Measurements from ENCODE around the gene ZNF239.
"Not testable (repeated sequence)": the region's sequence is repeated elsewhere in the genome, so short reads cannot be mapped to it uniquely, and the experiment has no call there.

Gene ZNF239

GRCh38 chr10:43595739-43596298 is 21.4 kb upstream of the ZNF239 start:
- Mint-ChIP-seq H3K4me1 (peaks cover 24 to 29% of the 10 kb centered on the region in 2 donors), H3K9me3 (peaks cover 4% of the 10 kb centered on the region in 2 donors), H3K4me3 (peak overlapping the region; percentile 55 to 83), H3K36me3 (peaks cover 3% of the 10 kb centered on the region in 2 donors), H3K27me3 (peaks cover 0 to 5% of the 10 kb centered on the region in 2 donors), H3K27ac (peak overlapping the region; percentile 87)
- peak; percentile 67 to 70 for ATAC-seq (replicated peaks)
- peak; percentile 3 for DNase-seq

- Mint-ChIP-seq H3K27me3 (peaks cover 3 to 5% of the 10 kb centered on the region in 2 donors), H3K27ac (peak overlapping the region; percentile 87), H3K4me1 (peaks cover 24 to 29% of the 10 kb centered on the region in 2 donors), H3K4me3 (peak overlapping the region; percentile 83), H3K36me3 (peaks cover 3% of the 10 kb centered on the region in 2 donors), H3K9me3 (peaks cover 4 to 5% of the 10 kb centered on the region in 2 donors)
- peak; percentile 91 to 92 for ATAC-seq (replicated peaks)
- DNase-seq: peak; percentile 49
These were observed 20.7 kb upstream of the ZNF239 start for GRCh38 chr10:43594944-43595589.

- H3K36me3 Mint-ChIP-seq: peaks cover 3% of the 10 kb centered on the region in 2 donors
- ATAC-seq (replicated peaks): no peak
- H3K27ac Mint-ChIP-seq: no peak overlapping the region
- H3K27me3 Mint-ChIP-seq: peaks cover 16 to 18% of the 10 kb centered on the region in 2 donors
- DNase-seq: no peak
- H3K4me1 Mint-ChIP-seq: peaks cover 22 to 25% of the 10 kb centered on the region in 2 donors
- H3K9me3 Mint-ChIP-seq: peaks cover 4 to 5% of the 10 kb centered on the region in 2 donors
- no peak overlapping the region for H3K4me3 Mint-ChIP-seq
These were observed 17.0 kb upstream of the ZNF239 start for GRCh38 chr10:43591303-43591904.

- peaks cover 26 to 32% of the 10 kb centered on the region in 2 donors for H3K27me3 Mint-ChIP-seq
- not testable (repeated sequence) for H3K36me3 Mint-ChIP-seq; H3K4me3 Mint-ChIP-seq; DNase-seq; H3K27ac Mint-ChIP-seq; H3K4me1 Mint-ChIP-seq; H3K9me3 Mint-ChIP-seq; ATAC-seq (replicated peaks)
These were observed 12.3 kb upstream of the ZNF239 start for GRCh38 chr10:43586730-43587115.

GRCh38 chr10:43585981-43586729 is 11.7 kb upstream of the ZNF239 start:
- Mint-ChIP-seq H3K4me3 (no peak overlapping the region), H3K9me3 (peaks cover 0 to 1% of the 10 kb centered on the region in 2 donors), H3K27me3 (peaks cover 26 to 37% of the 10 kb centered on the region in 2 donors), H3K27ac (no peak overlapping the region), H3K4me1 (no peaks in the 10 kb centered on the region), H3K36me3 (no peaks in the 10 kb centered on the region)
- ATAC-seq (replicated peaks): no peak
- DNase-seq: no peak

GRCh38 chr10:43585046-43585445 is 10.6 kb upstream of the ZNF239 start:
- DNase-seq (no peak), ATAC-seq (replicated peaks) (no peak)
- Mint-ChIP-seq H3K9me3 (peaks cover 0 to 5% of the 10 kb centered on the region in 2 donors), H3K4me1 (no peaks in the 10 kb centered on the region), H3K36me3 (peaks cover 0 to 2% of the 10 kb centered on the region in 2 donors), H3K27me3 (peaks cover 28 to 46% of the 10 kb centered on the region in 2 donors), H3K4me3 (no peak overlapping the region), H3K27ac (no peak overlapping the region)

GRCh38 chr10:43584051-43584450 is 9.6 kb upstream of the ZNF239 start:
- DNase-seq (no peak), ATAC-seq (replicated peaks) (no peak)
- Mint-ChIP-seq H3K27me3 (peaks cover 23 to 46% of the 10 kb centered on the region in 2 donors), H3K4me1 (no peaks in the 10 kb centered on the region), H3K27ac (no peak overlapping the region), H3K4me3 (no peak overlapping the region), H3K36me3 (peaks cover 0 to 2% of the 10 kb centered on the region in 2 donors), H3K9me3 (peaks cover 0 to 5% of the 10 kb centered on the region in 2 donors)

- Mint-ChIP-seq H3K4me1 (peaks cover 16 to 36% of the 10 kb centered on the region in 2 donors), H3K27me3 (peaks cover 5 to 13% of the 10 kb centered on the region in 2 donors), H3K36me3 (peaks cover 8 to 13% of the 10 kb centered on the region in 2 donors), H3K9me3 (peaks cover 12 to 17% of the 10 kb centered on the region in 2 donors), H3K27ac (no peak overlapping the region), H3K4me3 (no peak overlapping the region)
- ATAC-seq (replicated peaks) (no peak), DNase-seq (no peak)
These were observed 2.2 kb upstream of the ZNF239 start for GRCh38 chr10:43576580-43576979.

- peak overlapping the region in 1 of 2 donors; percentile 64 for H3K4me3 Mint-ChIP-seq
- peaks cover 8 to 18% of the 10 kb centered on the region in 2 donors for H3K36me3 Mint-ChIP-seq
- H3K27me3 Mint-ChIP-seq: peaks cover 5 to 8% of the 10 kb centered on the region in 2 donors
- H3K9me3 Mint-ChIP-seq: peaks cover 12 to 17% of the 10 kb centered on the region in 2 donors
- ATAC-seq (replicated peaks): no peak
- DNase-seq: no peak
- peak overlapping the region; percentile 9 for H3K27ac Mint-ChIP-seq
- peaks cover 20 to 40% of the 10 kb centered on the region in 2 donors for H3K4me1 Mint-ChIP-seq
These were observed 1.6 kb upstream of the ZNF239 start for GRCh38 chr10:43576062-43576461.

GRCh38 chr10:43574906-43575305 is 490 bp upstream of the ZNF239 start:
- Mint-ChIP-seq H3K27ac (peak overlapping the region; percentile 72), H3K36me3 (peaks cover 12 to 29% of the 10 kb centered on the region in 2 donors), H3K27me3 (no peaks in the 10 kb centered on the region), H3K4me1 (peaks cover 26 to 47% of the 10 kb centered on the region in 2 donors), H3K4me3 (peak overlapping the region; percentile 93 to 97), H3K9me3 (peaks cover 12% of the 10 kb centered on the region in 2 donors)
- ATAC-seq (replicated peaks) (no peak), DNase-seq (no peak)

- ATAC-seq (replicated peaks): no peak
- peak overlapping the region; percentile 87 to 97 for H3K4me3 Mint-ChIP-seq
- peak overlapping the region; percentile 82 for H3K27ac Mint-ChIP-seq
These were observed 991 bp downstream of the ZNF239 start for GRCh38 chr10:43573250-43574000.

GRCh38 chr10:43570971-43571370 is 3.4 kb downstream of the ZNF239 start:
- H3K36me3 Mint-ChIP-seq: peaks cover 16 to 31% of the 10 kb centered on the region in 2 donors
- peaks cover 20 to 44% of the 10 kb centered on the region in 2 donors for H3K4me1 Mint-ChIP-seq
- H3K27ac Mint-ChIP-seq: no peak overlapping the region
- ATAC-seq (replicated peaks) (no peak), DNase-seq (no peak)
- no peaks in the 10 kb centered on the region for H3K27me3 Mint-ChIP-seq
- H3K4me3 Mint-ChIP-seq: no peak overlapping the region
- peaks cover 5 to 7% of the 10 kb centered on the region in 2 donors for H3K9me3 Mint-ChIP-seq

More at GRCh38 chr10:43573250-43574000, 991 bp downstream of the ZNF239 start:
- Mint-ChIP-seq H3K36me3 (peaks cover 12 to 29% of the 10 kb centered on the region in 2 donors), H3K27me3 (no peaks in the 10 kb centered on the region), H3K4me1 (peaks cover 26 to 47% of the 10 kb centered on the region in 2 donors), H3K9me3 (peaks cover 12% of the 10 kb centered on the region in 2 donors)
- no peak for DNase-seq

GRCh38 chr10:43569681-43570080 is 4.7 kb downstream of the ZNF239 start:
- Mint-ChIP-seq H3K9me3 (peaks cover under 1 to 3% of the 10 kb centered on the region in 2 donors), H3K36me3 (peaks cover 16 to 32% of the 10 kb centered on the region in 2 donors), H3K27ac (no peak overlapping the region), H3K4me1 (peaks cover 18 to 35% of the 10 kb centered on the region in 2 donors), H3K27me3 (no peaks in the 10 kb centered on the region), H3K4me3 (no peak overlapping the region)
- ATAC-seq (replicated peaks): no peak
- DNase-seq: no peak

Measured in stimulated activated naive B cell treated with anti-CD40 and anti-IgM and Interleukin-4, amounts not matched to agents 10 μg/mL and 1 μg/mL and 100 μg/mL, for 72 hours (primary cell).